Mammary epithelial cell (primary cell): ENCODE results near the gene PRMT7.

ENCODE experiments used
- CTCF ChIP-seq, 2 donors: IDR thresholded peaks in 1 of 2; conservative IDR thresholded peaks in 1 of 2; 2 replicates each; pipeline ENCODE4 v1.5.1; 2011 to 2012; ENCODE audit warnings: inconsistent platforms in 2 of 2, low read length in 2 of 2, mild to moderate bottlenecking in 2 of 2, control low read depth in 1 of 2, low read depth in 1 of 2; ENCODE audit not compliant: insufficient read depth in 1 of 2; ENCODE audit errors: extremely low read depth in 1 of 2
- EZH2 ChIP-seq: IDR thresholded peaks from 2 replicates; pipeline ENCODE4 v1.6.1; 2012; ENCODE audit warnings: low read length, inconsistent platforms, borderline replicate concordance

- no peak for TF ChIP-seq CTCF (conservative IDR thresholded peaks at IDR 0.05 in 1 of 2, IDR thresholded peaks at IDR 0.05 in 1 of 2; ENCODE audit: extremely low read depth in 1 of 2, insufficient read depth in 1 of 2, low read depth in 1 of 2, low read length in 2 of 2)
- TF ChIP-seq EZH2, result no peak
Measured at GRCh38 chr16:68276223-68276622, 34.6 kb upstream of the PRMT7 start.
